HCT116 (cell line): ENCODE data around the gene TPPP2.

Source experiments
- CBX3 ChIP-seq: IDR thresholded peaks from 2 replicates; pipeline ENCODE4 v1.6.1; 2012; ENCODE audit warnings: low read depth
- CTCF ChIP-seq, 3 experiments: fragments of 200-600 bp in 1 of 3; sonication (generic) in 1 of 3; IDR thresholded peaks in 2 of 3; conservative IDR thresholded peaks in 1 of 3; 2 replicates each; pipeline ENCODE4 v1.5.1; 2012 to 2017; ENCODE audit warnings: low read depth in 2 of 3, low read length in 2 of 3, antibody characterized with exemption in 1 of 3, borderline replicate concordance in 1 of 3, control low read depth in 1 of 3, mild to moderate bottlenecking in 1 of 3, mixed read lengths in 1 of 3, mixed run types in 1 of 3, moderate library complexity in 1 of 3; ENCODE audit not compliant: insufficient read depth in 1 of 3
- EGR1 ChIP-seq: IDR thresholded peaks from 2 replicates; pipeline ENCODE4 v1.6.1; 2012; ENCODE audit warnings: low read depth
- ELF1 ChIP-seq: IDR thresholded peaks from 2 replicates; pipeline ENCODE4 v1.6.1; 2012; ENCODE audit warnings: low read depth, borderline replicate concordance
- EZH2 ChIP-seq: fragments of 200-600 bp; sonication (generic); IDR thresholded peaks from 2 replicates; pipeline ENCODE4 v1.6.1; 2017; ENCODE audit warnings: antibody characterized with exemption, mixed run types
- MAX ChIP-seq: IDR thresholded peaks from 2 replicates; pipeline ENCODE4 v1.6.1; 2012
- POLR2A ChIP-seq: IDR thresholded peaks from 2 replicates; pipeline ENCODE4 v1.7.0; 2011; ENCODE audit warnings: borderline replicate concordance; ENCODE audit not compliant: insufficient read depth, insufficient read length; ENCODE audit errors: extremely low read depth
- POLR2AphosphoS5 ChIP-seq: IDR thresholded peaks from 2 replicates; pipeline ENCODE4 v1.6.1; 2011; ENCODE audit warnings: mild to moderate bottlenecking, low read depth, low read length, moderate library complexity
- RAD21 ChIP-seq: IDR thresholded peaks from 2 replicates; pipeline ENCODE4 v1.6.1; 2012; ENCODE audit warnings: low read depth, mild to moderate bottlenecking
- REST ChIP-seq: IDR thresholded peaks from 2 replicates; pipeline ENCODE4 v1.6.1; 2012; ENCODE audit warnings: low read depth
- ZBTB33 ChIP-seq: IDR thresholded peaks from 2 replicates; pipeline ENCODE4 v1.6.1; 2011; ENCODE audit warnings: mild to moderate bottlenecking, low read length, moderate library complexity; ENCODE audit not compliant: insufficient replicate concordance; ENCODE audit errors: extremely low read depth
- ZFX ChIP-seq: fragments of 450-650 bp; IDR thresholded peaks from 2 replicates; pipeline ENCODE4 v1.6.1; 2017
- ZNF274 ChIP-seq: fragments of 200-500 bp; sonication (Bioruptor generic); IDR thresholded peaks from 2 replicates; pipeline ENCODE4 v1.6.1; 2014; ENCODE audit warnings: mild to moderate bottlenecking, low read depth, low read length, inconsistent platforms

- no peak for TF ChIP-seq CTCF (IDR thresholded peaks at IDR 0.05 in 2 of 3, conservative IDR thresholded peaks at IDR 0.05 in 1 of 3; ENCODE audit: borderline replicate concordance in 1 of 3, insufficient read depth in 1 of 3, low read depth in 2 of 3, low read length in 2 of 3)
- no peak for TF ChIP-seq CBX3
- no peak for TF ChIP-seq REST
- no peak for TF ChIP-seq MAX
- TF ChIP-seq EGR1, result no peak
- TF ChIP-seq EZH2, result no peak
- no peak for TF ChIP-seq POLR2A
- TF ChIP-seq RAD21, result no peak
- TF ChIP-seq ZNF274, result no peak
- TF ChIP-seq POLR2AphosphoS5, result no peak
- TF ChIP-seq ZFX, result no peak
- no peak for TF ChIP-seq ELF1
- no peak for TF ChIP-seq ZBTB33
Observed at GRCh38 chr14:21023174-21023573, 6.8 kb upstream of the TPPP2 start.
